ENCODE results near the gene ARHGEF6. TPM values are rescaled to one million over a fixed set of nuclear protein-coding genes. Genes with fewer than 3 reads are reported as not detected.

Gene ARHGEF6
- 2.6 TPM for polyA plus RNA-seq (2013, experiment 1 of 2)
- 2.6 TPM for polyA plus RNA-seq (2013, experiment 2 of 2)

GRCh38 chrX:136780763-136781162 lies at the start of gene ARHGEF6:
Gene ARHGEF6, minus strand, starts transcription at chrX:136780932. Its CDS starts 50 bp downstream, at chrX:136780882.
- Histone ChIP-seq H3K23ac (ENCODE audit: low read depth, low read length, poor library complexity) (no peak within 1 kb of the TSS), H3K27ac (replicated peaks; ENCODE audit: low read length) (no peak within 1 kb of the TSS), H2BK120ac (ENCODE audit: low read depth, low read length) (no peak within 1 kb of the TSS), H3K4me3 (ENCODE audit: low read length in 2 of 2) (no peak within 1 kb of the TSS), H2BK5ac (ENCODE audit: low read length) (no peak within 1 kb of the TSS), H2BK15ac (ENCODE audit: low read length) (no peak within 1 kb of the TSS), H3K9ac (ENCODE audit: low read depth, low read length, poor library complexity) (no peak within 1 kb of the TSS), H3K18ac (ENCODE audit: low read length) (no peak within 1 kb of the TSS), H3K4me1 (ENCODE audit: control insufficient read depth in 2 of 2, insufficient read depth in 1 of 2, low read depth in 1 of 2, low read length in 2 of 2) (no peaks in the 10 kb centered on the region), H3K36me3 (replicated peaks in 1 of 2; ENCODE audit: control insufficient read depth in 2 of 2, insufficient read depth in 2 of 2, low read length in 2 of 2) (no peaks in the 10 kb centered on the region), H4K8ac (ENCODE audit: low read depth, low read length) (no peak within 1 kb of the TSS), H3K14ac (ENCODE audit: low read length) (no peak within 1 kb of the TSS), H3K27me3 (ENCODE audit: control insufficient read depth in 3 of 3, insufficient read depth in 3 of 3, low read depth in 1 of 3, low read length in 3 of 3) (peaks cover 0 to 17% (median 0%) of the 10 kb centered on the region in 3 experiments), H2AK5ac (ENCODE audit: low read depth, low read length) (no peak within 1 kb of the TSS), H3K4ac (ENCODE audit: low read length) (no peak within 1 kb of the TSS), H3K79me1 (ENCODE audit: low read depth, low read length) (no peaks in the 10 kb centered on the region), H2BK12ac (ENCODE audit: low read length) (no peak within 1 kb of the TSS), H4K91ac (ENCODE audit: low read depth, low read length, poor library complexity) (no peak within 1 kb of the TSS), H2AFZ (ENCODE audit: low read length) (no peak within 1 kb of the TSS), H3K9me3 (replicated peaks in 1 of 2; ENCODE audit: control insufficient read depth in 2 of 2, insufficient read depth in 1 of 2, low read depth in 1 of 2, low read length in 2 of 2) (no peaks in the 10 kb centered on the region), H3K4me2 (ENCODE audit: insufficient read depth, low read length, poor library complexity, severe bottlenecking) (no peak within 1 kb of the TSS)
- no peak for DNase-seq (ENCODE audit: low spot score)
- no CpG with 5 or more reads among the region's 10 CpGs for WGBS, 2 donors (ENCODE audit: extremely low coverage in 2 of 2, insufficient read length in 2 of 2, insufficient replicate concordance in 1 of 2)

DNA sequence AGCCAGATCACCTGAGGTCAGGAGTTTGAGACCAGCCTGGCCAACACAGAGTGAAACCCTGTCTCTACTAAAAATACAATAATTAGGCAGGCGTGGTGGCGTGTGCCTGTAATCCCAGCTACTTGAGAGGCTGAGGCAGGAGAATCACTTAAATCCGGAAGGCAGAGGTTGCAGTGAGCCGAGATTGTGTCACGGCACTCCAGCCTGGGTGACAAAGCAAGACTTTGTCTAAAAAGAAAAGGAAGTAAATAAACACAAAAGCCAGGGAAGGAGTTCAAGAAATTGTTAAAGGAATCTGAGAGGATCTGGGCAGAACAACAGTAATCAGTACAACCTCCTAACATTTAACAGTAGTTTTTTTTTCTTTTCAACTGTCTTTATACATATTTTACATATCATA lies 48.7 kb upstream of the ARHGEF6 start:
- H3K9ac ChIP-seq (ENCODE audit: low read depth, low read length, poor library complexity) = no peak overlapping the region
- no peak overlapping the region for H3K23ac ChIP-seq (ENCODE audit: low read depth, low read length, poor library complexity)
- H3K4me1 ChIP-seq (ENCODE audit: control insufficient read depth in 2 of 2, insufficient read depth in 1 of 2, low read depth in 1 of 2, low read length in 2 of 2) = no peaks in the 10 kb centered on the region
- H3K79me1 ChIP-seq (ENCODE audit: low read depth, low read length) = no peaks in the 10 kb centered on the region
- H3K14ac ChIP-seq (ENCODE audit: low read length) = no peak overlapping the region
- no peak overlapping the region for H2AFZ ChIP-seq (ENCODE audit: low read length)
- H3K4me3 ChIP-seq (ENCODE audit: low read length in 2 of 2) = no peak overlapping the region
- no peak overlapping the region for H2BK120ac ChIP-seq (ENCODE audit: low read depth, low read length)
- WGBS, 2 donors (ENCODE audit: extremely low coverage in 2 of 2, insufficient read length in 2 of 2, insufficient replicate concordance in 1 of 2) = no CpG with 5 or more reads among the region's 5 CpGs
- no peak for DNase-seq (ENCODE audit: low spot score)
- H2BK5ac ChIP-seq (ENCODE audit: low read length) = no peak overlapping the region
- H3K27me3 ChIP-seq (ENCODE audit: control insufficient read depth in 3 of 3, insufficient read depth in 3 of 3, low read depth in 1 of 3, low read length in 3 of 3) = no peaks in the 10 kb centered on the region
- no peak overlapping the region for H2BK15ac ChIP-seq (ENCODE audit: low read length)
- no peak overlapping the region for H3K27ac ChIP-seq (replicated peaks; ENCODE audit: low read length)
- no peaks in the 10 kb centered on the region for H3K9me3 ChIP-seq (replicated peaks in 1 of 2; ENCODE audit: control insufficient read depth in 2 of 2, insufficient read depth in 1 of 2, low read depth in 1 of 2, low read length in 2 of 2)
- H4K91ac ChIP-seq (ENCODE audit: low read depth, low read length, poor library complexity) = no peak overlapping the region
- H4K8ac ChIP-seq (ENCODE audit: low read depth, low read length) = no peak overlapping the region
- no peak overlapping the region for H2BK12ac ChIP-seq (ENCODE audit: low read length)
- H2AK5ac ChIP-seq (ENCODE audit: low read depth, low read length) = no peak overlapping the region
- H3K36me3 ChIP-seq (replicated peaks in 1 of 2; ENCODE audit: control insufficient read depth in 2 of 2, insufficient read depth in 2 of 2, low read length in 2 of 2) = peaks cover 0 to 5% of the 10 kb centered on the region in 2 donors
- H3K4me2 ChIP-seq (ENCODE audit: insufficient read depth, low read length, poor library complexity, severe bottlenecking) = no peak overlapping the region
- H3K18ac ChIP-seq (ENCODE audit: low read length) = no peak overlapping the region
- no peak overlapping the region for H3K4ac ChIP-seq (ENCODE audit: low read length)

DNA sequence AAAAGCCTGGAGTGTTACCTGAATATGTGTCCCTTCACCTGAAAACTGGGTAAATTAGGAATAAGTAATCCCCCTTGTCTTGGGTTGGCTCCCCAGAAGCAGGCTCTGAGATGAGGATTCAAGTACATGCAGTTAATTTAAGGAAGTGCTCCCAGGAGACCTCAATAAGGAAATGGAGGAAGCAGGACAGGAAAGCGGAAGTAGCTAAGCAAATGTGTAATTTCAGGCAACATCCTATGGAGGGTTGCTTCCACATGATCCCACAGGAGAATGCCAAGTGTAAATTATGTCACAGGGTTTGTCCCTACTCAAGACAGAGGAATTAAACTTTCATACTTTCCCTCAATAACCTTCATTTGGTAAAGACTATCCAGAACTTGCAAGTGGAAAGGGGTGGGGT lies 48.1 kb upstream of the ARHGEF6 start:
- Histone ChIP-seq H3K9ac (ENCODE audit: low read depth, low read length, poor library complexity) (no peak overlapping the region), H3K14ac (ENCODE audit: low read length) (no peak overlapping the region), H3K36me3 (replicated peaks in 1 of 2; ENCODE audit: control insufficient read depth in 2 of 2, insufficient read depth in 2 of 2, low read length in 2 of 2) (peaks cover 0 to 2% of the 10 kb centered on the region in 2 donors), H2AK5ac (ENCODE audit: low read depth, low read length) (no peak overlapping the region), H3K27me3 (ENCODE audit: control insufficient read depth in 3 of 3, insufficient read depth in 3 of 3, low read depth in 1 of 3, low read length in 3 of 3) (no peaks in the 10 kb centered on the region), H3K4me2 (ENCODE audit: insufficient read depth, low read length, poor library complexity, severe bottlenecking) (no peak overlapping the region), H2BK120ac (ENCODE audit: low read depth, low read length) (no peak overlapping the region), H3K18ac (ENCODE audit: low read length) (no peak overlapping the region), H3K4me3 (ENCODE audit: low read length in 2 of 2) (no peak overlapping the region), H3K4ac (ENCODE audit: low read length) (no peak overlapping the region), H3K79me1 (ENCODE audit: low read depth, low read length) (no peaks in the 10 kb centered on the region), H2AFZ (ENCODE audit: low read length) (no peak overlapping the region), H2BK5ac (ENCODE audit: low read length) (no peak overlapping the region), H3K9me3 (replicated peaks in 1 of 2; ENCODE audit: control insufficient read depth in 2 of 2, insufficient read depth in 1 of 2, low read depth in 1 of 2, low read length in 2 of 2) (no peaks in the 10 kb centered on the region), H4K8ac (ENCODE audit: low read depth, low read length) (no peak overlapping the region), H2BK12ac (ENCODE audit: low read length) (no peak overlapping the region), H3K23ac (ENCODE audit: low read depth, low read length, poor library complexity) (no peak overlapping the region), H3K27ac (replicated peaks; ENCODE audit: low read length) (no peak overlapping the region), H2BK15ac (ENCODE audit: low read length) (no peak overlapping the region), H3K4me1 (ENCODE audit: control insufficient read depth in 2 of 2, insufficient read depth in 1 of 2, low read depth in 1 of 2, low read length in 2 of 2) (no peaks in the 10 kb centered on the region), H4K91ac (ENCODE audit: low read depth, low read length, poor library complexity) (no peak overlapping the region)
- no CpG with 5 or more reads among the region's 1 CpG for WGBS, 2 donors (ENCODE audit: extremely low coverage in 2 of 2, insufficient read length in 2 of 2, insufficient replicate concordance in 1 of 2)
- DNase-seq (ENCODE audit: low spot score) = no peak

GRCh38 chrX:136827026-136827425 lies 46.3 kb upstream of the ARHGEF6 start:
- H3K18ac ChIP-seq (ENCODE audit: low read length) = no peak overlapping the region
- H2BK5ac ChIP-seq (ENCODE audit: low read length) = no peak overlapping the region
- no peak overlapping the region for H4K91ac ChIP-seq (ENCODE audit: low read depth, low read length, poor library complexity)
- H3K4ac ChIP-seq (ENCODE audit: low read length) = no peak overlapping the region
- H2BK12ac ChIP-seq (ENCODE audit: low read length) = no peak overlapping the region
- H2BK120ac ChIP-seq (ENCODE audit: low read depth, low read length) = no peak overlapping the region
- H3K23ac ChIP-seq (ENCODE audit: low read depth, low read length, poor library complexity) = no peak overlapping the region
- no peak overlapping the region for H3K27ac ChIP-seq (replicated peaks; ENCODE audit: low read length)
- no peaks in the 10 kb centered on the region for H3K4me1 ChIP-seq (ENCODE audit: control insufficient read depth in 2 of 2, insufficient read depth in 1 of 2, low read depth in 1 of 2, low read length in 2 of 2)
- H3K79me1 ChIP-seq (ENCODE audit: low read depth, low read length) = no peaks in the 10 kb centered on the region
- H2BK15ac ChIP-seq (ENCODE audit: low read length) = no peak overlapping the region
- WGBS, 2 donors (ENCODE audit: extremely low coverage in 2 of 2, insufficient read length in 2 of 2, insufficient replicate concordance in 1 of 2) = no CpG with 5 or more reads among the region's 3 CpGs
- H4K8ac ChIP-seq (ENCODE audit: low read depth, low read length) = no peak overlapping the region
- no peaks in the 10 kb centered on the region for H3K27me3 ChIP-seq (ENCODE audit: control insufficient read depth in 3 of 3, insufficient read depth in 3 of 3, low read depth in 1 of 3, low read length in 3 of 3)
- H3K14ac ChIP-seq (ENCODE audit: low read length) = no peak overlapping the region
- no peak overlapping the region for H3K4me2 ChIP-seq (ENCODE audit: insufficient read depth, low read length, poor library complexity, severe bottlenecking)
- no peak overlapping the region for H3K9ac ChIP-seq (ENCODE audit: low read depth, low read length, poor library complexity)
- H3K9me3 ChIP-seq (replicated peaks in 1 of 2; ENCODE audit: control insufficient read depth in 2 of 2, insufficient read depth in 1 of 2, low read depth in 1 of 2, low read length in 2 of 2) = no peaks in the 10 kb centered on the region
- peaks cover 0 to 2% of the 10 kb centered on the region in 2 donors for H3K36me3 ChIP-seq (replicated peaks in 1 of 2; ENCODE audit: control insufficient read depth in 2 of 2, insufficient read depth in 2 of 2, low read length in 2 of 2)
- H3K4me3 ChIP-seq (ENCODE audit: low read length in 2 of 2) = no peak overlapping the region
- no peak overlapping the region for H2AFZ ChIP-seq (ENCODE audit: low read length)
- no peak for DNase-seq (ENCODE audit: low spot score)
- H2AK5ac ChIP-seq (ENCODE audit: low read depth, low read length) = no peak overlapping the region

All from neuronal stem cell (in vitro differentiated cells).